Glutamatergic neuron (in vitro differentiated cells): ENCODE data around the gene DEPP1. TPM values are rescaled to one million over a fixed set of nuclear protein-coding genes. Genes with fewer than 3 reads are reported as not detected.

Source experiments
- DNase-seq: peaks from one replicate; pipeline ENCODE4 v3.0.0; 2022
- H3K27ac Mint-ChIP-seq: one replicate; pipeline ENCODE4 v1.8.0; 2020; ENCODE audit warnings: mild to moderate bottlenecking, mixed read lengths, inconsistent platforms; ENCODE audit not compliant: unreplicated experiment
- H3K27me3 Mint-ChIP-seq: one replicate; pipeline ENCODE4 v1.8.0; 2020; ENCODE audit warnings: mild to moderate bottlenecking, moderate library complexity, mixed read lengths, inconsistent platforms; ENCODE audit not compliant: unreplicated experiment
- H3K36me3 Mint-ChIP-seq: one replicate; pipeline ENCODE4 v1.8.0; 2020; ENCODE audit warnings: mild to moderate bottlenecking, mixed read lengths, inconsistent platforms; ENCODE audit not compliant: unreplicated experiment
- H3K4me1 Mint-ChIP-seq: one replicate; pipeline ENCODE4 v1.8.0; 2020; ENCODE audit warnings: mild to moderate bottlenecking, low read depth, mixed read lengths, inconsistent platforms; ENCODE audit not compliant: unreplicated experiment
- H3K4me3 Mint-ChIP-seq: one replicate; pipeline ENCODE4 v1.8.0; 2020; ENCODE audit warnings: mild to moderate bottlenecking, mixed read lengths, inconsistent platforms; ENCODE audit not compliant: unreplicated experiment
- H3K9me3 Mint-ChIP-seq: one replicate; pipeline ENCODE4 v1.8.0; 2020; ENCODE audit warnings: mild to moderate bottlenecking, moderate library complexity, mixed read lengths, inconsistent platforms; ENCODE audit not compliant: unreplicated experiment
- CTCF ChIP-seq: fragments of 200-600 bp; sonication (generic); IDR thresholded peaks from one replicate; pipeline ENCODE4 v1.5.0; 2021; ENCODE audit not compliant: partially characterized antibody, unreplicated experiment
- total RNA-seq: library from RNA; stranded (reverse); fragmentation: NEBNext Ultra II Directional; extraction: Animal tissue kit (Norgen Biotek cat#: 25700); gene quantifications from one replicate; pipeline ENCODE4 v1.2.1, GENCODE V29; 2021; ENCODE audit not compliant: unreplicated experiment

Gene DEPP1
- total RNA-seq, 1 donor from 2014 or later = 13.6 TPM

- Mint-ChIP-seq H3K36me3 (peaks cover 18% of the 10 kb centered on the region), H3K4me1 (peaks cover 8% of the 10 kb centered on the region), H3K4me3 (peak overlapping the region; percentile 5), H3K27me3 (peaks cover 4% of the 10 kb centered on the region), H3K27ac (peak overlapping the region; percentile 45), H3K9me3 (peaks cover 6% of the 10 kb centered on the region)
- DNase-seq = no peak
- no peak for TF ChIP-seq CTCF
Measured at GRCh38 chr10:44947371-44948152, 31.0 kb downstream of the DEPP1 start.

GRCh38 chr10:44946205-44946604 is 32.4 kb downstream of the DEPP1 start:
- Mint-ChIP-seq H3K36me3 (peaks cover 16% of the 10 kb centered on the region), H3K27ac (no peak overlapping the region), H3K9me3 (peaks cover 5% of the 10 kb centered on the region), H3K4me3 (no peak overlapping the region), H3K4me1 (peaks cover 8% of the 10 kb centered on the region), H3K27me3 (peaks cover 3% of the 10 kb centered on the region)
- DNase-seq = no peak
- no peak for TF ChIP-seq CTCF

DNA sequence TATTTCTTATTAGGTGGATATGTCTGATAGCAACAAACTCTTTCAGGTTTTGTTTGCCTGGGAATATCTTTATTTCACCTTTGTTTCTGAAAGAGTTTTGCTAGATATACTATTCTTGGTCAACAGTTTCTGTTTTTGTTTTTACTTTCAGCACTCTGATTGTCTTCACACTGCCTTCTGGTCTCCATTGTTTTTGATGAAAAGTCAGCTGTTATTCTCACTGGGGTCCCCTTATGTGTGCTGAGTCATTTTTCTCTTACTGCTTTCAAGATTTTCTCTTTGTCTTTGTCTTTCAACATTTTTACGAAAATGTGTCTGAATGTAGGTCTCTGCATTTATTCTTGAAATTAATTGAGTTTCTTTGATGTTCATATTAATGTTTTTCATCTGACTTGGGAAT is 34.3 kb downstream of the DEPP1 start:
- Mint-ChIP-seq H3K27ac (no peak overlapping the region), H3K4me3 (no peak overlapping the region), H3K27me3 (peaks cover 3% of the 10 kb centered on the region), H3K4me1 (peaks cover 7% of the 10 kb centered on the region), H3K36me3 (peaks cover 15% of the 10 kb centered on the region), H3K9me3 (peaks cover 5% of the 10 kb centered on the region)
- no peak for DNase-seq
- no peak for TF ChIP-seq CTCF

DNA sequence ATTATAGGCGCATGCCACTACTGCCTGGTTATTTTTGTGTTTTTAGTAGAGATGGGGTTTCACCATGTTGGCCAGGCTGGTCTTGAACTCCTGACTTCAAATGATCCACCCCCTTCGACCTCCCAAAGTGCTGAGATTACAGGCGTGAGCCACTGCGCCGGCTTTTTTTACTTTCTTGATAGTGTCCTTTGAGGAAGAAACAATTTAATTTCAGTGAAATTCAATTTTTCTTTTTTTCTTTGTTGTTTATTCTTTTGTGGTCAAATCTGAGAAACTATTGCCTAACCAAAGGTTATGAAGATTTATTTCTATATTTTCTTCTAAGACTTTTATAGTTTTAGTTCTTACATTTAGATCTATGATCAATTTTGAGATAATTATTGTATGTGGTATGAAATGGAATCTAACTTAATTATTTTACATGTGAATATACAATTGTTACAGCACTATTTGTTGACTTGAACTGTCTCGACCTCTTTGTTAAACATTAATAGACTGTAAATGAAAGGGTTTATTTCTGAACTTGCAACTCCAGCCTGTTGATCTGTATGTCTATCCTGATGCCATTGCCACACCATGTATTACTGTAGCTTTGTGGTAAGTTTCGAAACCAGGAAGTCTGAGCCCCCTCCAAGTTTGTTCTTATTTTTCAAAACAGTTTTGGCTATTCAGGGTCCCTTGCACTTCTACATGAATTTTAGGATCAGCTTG is 38.8 kb downstream of the DEPP1 start:
- H3K36me3 Mint-ChIP-seq = peaks cover 18% of the 10 kb centered on the region
- no peaks in the 10 kb centered on the region for H3K27me3 Mint-ChIP-seq
- no peak for TF ChIP-seq CTCF
- no peak for DNase-seq
- H3K9me3 Mint-ChIP-seq = peaks cover 12% of the 10 kb centered on the region
- H3K27ac Mint-ChIP-seq = no peak overlapping the region
- no peaks in the 10 kb centered on the region for H3K4me1 Mint-ChIP-seq
- no peak overlapping the region for H3K4me3 Mint-ChIP-seq

DNA sequence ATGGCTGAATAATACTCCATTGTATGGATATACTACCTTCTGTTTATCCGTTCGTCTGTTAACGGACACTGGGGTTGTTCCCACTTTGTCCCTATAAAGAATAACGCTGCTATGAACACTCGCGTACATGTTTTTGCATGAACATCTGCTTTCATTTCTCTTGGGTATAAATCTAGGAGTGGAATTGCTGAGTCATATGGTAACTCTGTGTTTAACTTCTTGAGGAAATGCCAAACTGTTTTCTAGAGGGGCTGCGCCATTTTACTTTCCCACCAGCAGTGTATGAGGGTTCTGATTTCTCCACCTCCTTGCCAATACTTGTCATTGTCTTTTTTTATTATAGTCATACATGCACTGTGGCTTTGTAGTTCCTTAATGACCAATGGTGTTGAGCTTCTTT is 39.7 kb downstream of the DEPP1 start:
- Mint-ChIP-seq H3K9me3 (peaks cover 10% of the 10 kb centered on the region), H3K36me3 (peaks cover 11% of the 10 kb centered on the region), H3K27me3 (peaks cover 3% of the 10 kb centered on the region), H3K4me1 (no peaks in the 10 kb centered on the region), H3K4me3 (no peak overlapping the region), H3K27ac (no peak overlapping the region)
- no peak for TF ChIP-seq CTCF
- no peak for DNase-seq
